HG03280 (cell line): Measurements from ENCODE around the gene ZBTB7A.

ENCODE experiments used
- ATAC-seq: cut with Tn5 transposase; IDR thresholded peaks from one replicate; pipeline ENCODE4 v1.9.1; 2021; ENCODE audit warnings: mild to moderate bottlenecking, moderate library complexity; ENCODE audit not compliant: unreplicated experiment

Gene ZBTB7A

DNA sequence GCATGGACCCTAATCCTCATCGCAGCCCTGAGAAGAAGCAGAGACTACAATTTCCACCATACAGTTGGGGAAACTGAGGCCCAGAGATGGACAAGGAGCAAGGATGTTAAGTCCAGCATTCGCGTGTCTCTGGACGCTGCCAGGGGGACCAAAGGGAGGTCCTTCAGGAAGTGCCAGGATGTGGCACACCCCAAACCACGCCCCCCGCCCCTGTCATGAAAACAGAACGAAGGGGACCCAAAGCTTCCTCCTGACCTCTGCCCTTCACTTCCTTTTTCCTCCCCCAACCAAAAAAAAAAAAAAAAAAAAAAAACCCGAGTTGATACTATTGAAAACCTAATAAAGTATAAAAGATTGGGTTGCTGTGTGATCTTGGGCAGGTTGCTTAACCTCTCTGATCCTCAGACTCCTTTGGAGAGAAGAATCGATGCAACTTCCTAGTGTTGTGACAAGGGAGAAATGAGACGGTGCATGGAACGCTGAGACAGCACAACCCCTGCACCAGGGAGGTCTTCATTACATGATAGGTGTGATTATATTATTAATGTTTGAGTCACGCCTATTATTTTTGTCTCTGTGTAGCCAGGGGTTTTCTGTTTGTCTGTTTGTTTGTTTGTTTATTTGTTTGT, 2.7 kb upstream of the ZBTB7A start:
- ATAC-seq, result no peak

DNA sequence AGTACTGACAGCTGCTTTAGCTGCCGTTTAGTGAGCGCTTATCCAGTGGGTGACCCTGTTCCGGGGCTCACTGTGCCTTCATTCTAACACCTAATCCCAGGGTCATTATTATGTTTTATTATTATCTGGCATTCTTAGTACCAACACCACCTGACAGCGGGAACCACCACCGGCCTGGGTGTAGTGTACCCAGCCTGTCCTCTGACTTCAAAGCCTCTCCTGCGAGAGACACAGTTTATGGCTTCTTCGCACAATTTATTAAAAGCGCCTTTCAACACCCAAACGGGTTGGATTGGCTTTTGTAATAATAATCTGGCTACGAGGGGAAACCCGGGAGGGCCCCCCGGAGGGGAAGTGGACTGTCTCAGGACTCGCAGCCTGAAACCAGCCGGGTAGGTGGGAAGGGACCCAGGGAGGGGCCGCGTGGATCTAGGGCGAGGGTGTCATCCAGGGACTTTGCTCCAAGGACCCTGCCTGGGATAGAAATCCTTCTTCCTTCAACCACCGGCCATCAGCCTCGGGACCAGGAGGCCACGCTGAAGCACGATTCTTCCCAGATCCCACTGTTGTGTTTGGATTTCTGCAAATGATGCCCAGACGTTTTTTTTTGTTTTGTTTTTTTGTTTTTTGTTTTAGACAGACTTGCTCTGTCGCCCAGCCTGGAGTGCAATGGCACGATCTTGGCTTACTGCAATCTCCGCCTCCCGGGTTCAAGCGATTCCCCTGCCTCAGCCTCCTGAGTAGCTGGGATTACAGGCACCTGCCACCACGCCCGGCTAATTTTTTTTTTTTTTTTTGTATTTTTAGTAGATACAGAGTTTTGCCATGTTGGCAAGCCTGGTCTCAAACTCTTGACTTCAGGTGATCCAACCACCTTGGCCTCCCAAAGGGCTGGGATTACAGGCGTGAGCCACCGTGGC, 1.6 kb upstream of the ZBTB7A start:
- no peak for ATAC-seq

DNA sequence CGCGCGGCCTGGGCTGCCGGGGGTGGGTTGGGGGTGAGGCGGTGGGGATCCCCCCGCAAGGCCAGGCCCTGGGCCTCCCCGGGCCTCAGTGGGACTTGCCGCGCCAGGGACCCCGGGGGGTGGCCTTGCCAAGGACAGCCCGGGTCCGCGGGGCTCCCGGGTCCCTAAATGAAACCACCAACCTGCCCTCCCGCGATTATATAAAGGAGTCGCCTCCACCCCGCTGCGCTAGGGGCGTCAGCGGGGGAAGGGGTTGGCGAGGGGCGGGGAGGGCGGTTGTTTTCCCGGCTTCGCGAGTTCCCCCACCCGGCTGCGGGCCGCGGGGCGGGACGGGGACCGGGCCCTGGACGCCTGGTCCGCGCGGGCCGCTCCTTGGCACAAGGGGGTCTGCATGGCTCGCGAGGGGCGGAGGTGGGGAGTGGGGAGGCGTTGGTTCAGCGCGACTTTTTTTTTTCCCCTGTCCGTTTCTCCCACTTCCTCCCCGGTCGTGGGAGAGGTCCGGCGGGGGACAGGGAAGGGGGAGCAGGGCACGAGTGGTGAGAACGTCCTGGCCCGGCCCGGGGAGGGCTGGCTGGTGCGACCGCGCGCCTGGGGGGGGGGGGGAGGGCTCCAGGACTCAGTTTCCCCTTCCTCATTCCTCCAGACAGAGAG, 822 bp upstream of the ZBTB7A start:
- no peak for ATAC-seq

- ATAC-seq, result no peak
Observed at GRCh38 chr19:4066176-4066606, 508 bp downstream of the ZBTB7A start.

GRCh38 chr19:4065430-4066175, 1.1 kb downstream of the ZBTB7A start:
- ATAC-seq, result peak; percentile 77

DNA sequence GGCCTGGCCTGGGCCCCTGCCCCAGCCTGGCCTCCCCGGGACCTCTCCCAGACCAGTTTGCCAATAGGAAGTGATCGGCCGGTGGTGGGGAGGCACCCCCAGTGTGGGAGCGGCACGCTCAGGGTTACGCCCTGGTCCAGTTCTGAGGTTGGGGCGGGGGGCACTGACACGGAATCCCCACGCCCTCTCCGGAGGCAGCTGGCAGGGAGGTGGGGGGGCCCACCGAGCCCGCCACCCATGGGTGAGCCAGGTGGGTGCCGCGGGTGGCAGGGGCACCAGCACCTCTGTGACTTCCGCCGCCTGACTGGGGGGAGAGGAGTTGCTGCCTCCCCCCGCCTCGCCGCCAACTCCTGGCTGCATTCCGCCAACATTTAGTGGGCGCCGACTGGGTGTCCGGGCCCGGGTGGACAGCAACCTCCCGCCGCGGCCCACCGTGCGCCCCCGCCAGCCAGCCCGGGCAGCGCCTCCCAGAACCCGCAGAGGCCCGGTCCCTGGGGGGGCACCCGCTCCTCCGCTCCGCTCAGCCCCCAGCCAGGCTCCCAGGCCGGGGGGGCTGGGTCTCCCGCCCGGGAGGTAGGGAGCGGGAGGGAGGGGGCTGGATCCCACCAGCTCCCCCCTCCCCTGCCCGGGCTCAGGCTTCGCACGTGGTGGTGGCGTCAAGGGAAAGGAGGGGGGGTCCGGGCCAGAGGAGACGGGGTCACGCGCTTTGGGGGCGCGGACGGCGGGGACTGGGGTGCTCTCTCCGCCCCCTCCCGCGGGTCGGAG, 2.0 kb downstream of the ZBTB7A start:
- peak; percentile 1 for ATAC-seq

DNA sequence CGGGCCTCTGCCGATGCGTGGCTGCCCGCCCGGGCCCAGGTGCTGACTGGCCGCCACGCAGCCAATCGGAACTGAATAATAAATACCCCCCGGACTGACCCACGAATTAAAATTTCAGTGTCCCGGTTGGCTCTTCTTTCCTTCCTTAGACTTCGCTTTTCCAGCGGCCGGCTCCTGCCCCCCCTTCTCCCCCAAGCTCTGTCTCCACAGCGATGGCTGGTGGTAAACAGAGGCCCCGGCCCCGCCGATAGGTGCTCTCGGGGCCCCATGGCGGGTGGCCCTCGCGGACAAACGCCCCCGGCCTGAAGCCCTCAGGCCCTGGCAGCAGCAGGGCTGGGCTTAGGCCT, 2.6 kb downstream of the ZBTB7A start:
- no peak for ATAC-seq

GRCh38 chr19:4063369-4064148, 3.1 kb downstream of the ZBTB7A start:
- ATAC-seq, result no peak

DNA sequence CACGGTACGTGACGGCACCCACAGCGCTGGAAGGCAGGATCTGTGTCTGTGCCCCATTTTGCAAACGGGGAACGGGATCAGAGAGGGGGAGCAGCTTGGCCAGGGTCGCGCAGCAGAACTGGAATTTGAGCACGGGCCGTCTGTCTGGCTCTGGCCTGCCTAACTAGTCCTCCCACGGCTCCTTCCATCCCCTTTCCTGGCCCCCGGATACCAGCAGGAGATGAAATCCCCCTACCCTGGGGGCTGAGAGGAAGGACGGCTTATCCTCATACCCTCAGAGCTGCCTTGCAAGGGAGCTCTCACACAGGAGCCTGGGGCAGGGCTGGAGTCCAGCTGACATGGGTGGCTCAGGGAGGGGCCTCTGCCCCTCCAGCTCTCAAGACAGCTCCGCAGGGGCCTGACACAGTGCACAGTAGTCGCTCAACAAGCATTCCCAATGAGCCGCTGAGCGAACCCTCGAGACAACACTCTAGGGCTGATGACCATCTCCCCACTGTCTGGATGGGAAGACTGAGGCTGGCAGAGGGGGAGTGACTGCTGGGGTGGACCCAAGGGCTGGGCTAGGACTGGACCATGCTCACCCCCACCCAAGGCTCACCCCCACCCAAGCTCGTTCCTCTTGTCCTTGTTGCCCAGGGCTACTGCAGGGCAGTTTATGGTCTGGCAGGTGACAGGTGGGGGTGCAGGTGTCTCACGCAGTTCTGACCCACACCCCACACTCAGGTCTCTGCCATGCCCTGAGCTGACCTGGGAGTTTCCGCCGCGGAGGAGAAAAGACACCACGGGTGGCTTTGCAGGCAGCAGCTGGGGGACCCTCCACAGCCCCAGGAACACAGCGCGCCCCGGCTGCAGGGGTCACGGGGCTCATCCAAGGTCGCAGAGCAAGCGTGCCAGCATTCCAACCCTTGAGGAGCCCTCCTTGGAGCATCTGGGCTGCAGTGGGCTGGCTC, 4.0 kb downstream of the ZBTB7A start:
- no peak for ATAC-seq

- no peak for ATAC-seq
Observed at GRCh38 chr19:4061683-4062418, 4.8 kb downstream of the ZBTB7A start.

DNA sequence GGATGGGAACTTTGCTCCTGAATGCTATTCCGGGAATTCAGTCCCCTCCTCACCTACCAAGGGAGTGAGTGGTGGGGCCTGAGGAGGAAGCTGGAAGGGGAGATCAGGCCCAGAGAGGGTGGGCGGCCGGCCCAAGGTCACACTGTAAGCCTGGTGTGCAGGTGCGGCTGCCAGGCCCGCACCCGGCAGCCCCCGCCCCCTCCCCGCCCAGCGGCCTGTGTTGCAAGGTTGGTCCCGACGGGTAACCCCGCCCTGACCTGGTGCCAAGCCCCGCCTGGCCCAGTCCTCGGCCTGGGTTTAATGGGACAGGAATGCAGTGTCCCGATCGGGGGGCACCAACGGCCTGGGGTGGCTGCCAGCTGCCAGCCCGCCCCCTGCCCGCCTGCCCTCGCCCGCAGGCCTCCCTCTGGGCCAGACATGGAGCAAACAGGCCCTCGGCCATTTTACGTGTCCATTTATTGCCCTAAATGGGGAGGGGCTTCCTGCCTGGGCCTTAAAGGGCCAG, 5.5 kb downstream of the ZBTB7A start:
- no peak for ATAC-seq

DNA sequence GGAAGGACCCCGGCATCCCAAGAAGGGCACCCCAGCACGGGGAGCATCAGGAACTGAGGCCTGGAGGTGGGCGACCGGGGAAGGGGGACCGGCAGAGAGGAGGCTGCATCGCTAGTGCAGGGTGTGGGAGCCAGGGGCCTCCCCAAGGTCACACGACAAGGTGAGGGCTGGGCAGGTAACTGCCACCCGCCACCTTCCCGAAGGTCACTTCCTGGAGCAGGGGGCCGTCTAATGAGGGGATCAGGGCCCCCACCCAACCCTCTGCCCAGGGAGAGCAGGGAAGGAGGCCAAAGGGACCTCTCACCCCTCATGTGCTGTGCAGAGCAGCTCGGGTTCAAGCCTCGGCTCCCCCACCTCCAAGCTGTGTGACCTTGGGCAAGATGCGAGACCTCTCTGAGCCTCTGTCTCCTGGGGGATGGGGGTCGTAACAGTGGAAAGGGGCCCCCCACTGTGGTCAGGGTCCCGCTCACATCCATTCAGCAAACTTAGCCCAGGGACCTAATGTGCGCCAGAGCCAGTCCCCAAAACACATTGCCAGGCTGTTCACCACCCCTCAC, 6.0 kb downstream of the ZBTB7A start:
- no peak for ATAC-seq

- ATAC-seq, result peak; percentile 36
Observed at GRCh38 chr19:4059891-4060620, 6.6 kb downstream of the ZBTB7A start.

DNA sequence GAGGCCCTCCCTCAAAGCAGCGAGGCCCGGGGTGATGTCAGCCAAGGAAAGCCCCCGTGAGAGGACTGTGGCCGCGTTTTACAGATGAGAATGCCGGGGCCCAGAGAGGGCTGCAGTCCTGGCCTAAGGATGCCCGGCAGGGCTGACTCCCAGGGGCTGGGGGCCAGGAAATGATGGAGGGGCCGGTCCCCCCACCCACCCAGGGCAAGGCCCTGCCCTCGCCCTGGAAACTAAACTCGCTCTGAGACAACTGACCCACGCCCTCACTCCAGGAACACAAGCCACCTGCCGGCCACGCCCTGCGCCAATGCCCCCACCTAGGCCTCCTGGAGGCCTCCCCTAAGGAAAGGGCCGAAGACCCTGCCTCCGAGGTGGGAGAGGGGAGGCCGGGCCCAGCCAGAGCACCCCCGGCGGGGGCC, 7.2 kb downstream of the ZBTB7A start:
- ATAC-seq, result no peak

- ATAC-seq, result no peak
Observed at GRCh38 chr19:4058693-4059452, 7.8 kb downstream of the ZBTB7A start.
